ENCODE measurements around the gene IMPG1.

IMPG1 gene

GRCh38 chr6:76072562-76072961 is at the start of gene IMPG1:
Gene IMPG1, minus strand, starts transcription at chr6:76072662. Its CDS starts 174 bp downstream, at chr6:76072488.
- H3K9ac ChIP-seq (ENCODE audit: low read length): no peak within 1 kb of the TSS
- no peak within 1 kb of the TSS for H3K4me2 ChIP-seq (ENCODE audit: low read length)
- H3K27ac ChIP-seq (ENCODE audit: low read depth, low read length, poor library complexity, severe bottlenecking): no peak within 1 kb of the TSS
- no peak within 1 kb of the TSS for H3K4me3 ChIP-seq (ENCODE audit: low read depth, low read length, poor library complexity, severe bottlenecking)
- no peaks in the 10 kb centered on the region for H3K27me3 ChIP-seq (ENCODE audit: insufficient read depth, low read length)
- no peaks in the 10 kb centered on the region for H3K9me3 ChIP-seq (ENCODE audit: low read length)
- TF ChIP-seq CTCF (IDR thresholded peaks at IDR 0.05; ENCODE audit: low read length) (no peak), EZH2 (IDR thresholded peaks at IDR 0.05; ENCODE audit: borderline replicate concordance, low read length) (no peak)
- H3K79me2 ChIP-seq (ENCODE audit: insufficient read depth, low read length): no peaks in the 10 kb centered on the region
- H3K4me1 ChIP-seq (ENCODE audit: insufficient read depth, low read length, severe bottlenecking): no peaks in the 10 kb centered on the region
- no peaks in the 10 kb centered on the region for H3K9me2 ChIP-seq (ENCODE audit: low read depth, low read length)
- H3K36me3 ChIP-seq (ENCODE audit: insufficient read depth, low read length): no peaks in the 10 kb centered on the region
- no peaks in the 10 kb centered on the region for H4K20me1 ChIP-seq (ENCODE audit: insufficient read depth, low read length)
- no peak within 1 kb of the TSS for H2AFZ ChIP-seq (ENCODE audit: low read length)
- H3F3A ChIP-seq (ENCODE audit: insufficient read depth, low read length): no peaks in the 10 kb centered on the region

GRCh38 chr6:76120302-76120701 is 47.8 kb upstream of the IMPG1 start:
- H4K20me1 ChIP-seq (ENCODE audit: insufficient read depth, low read length): no peaks in the 10 kb centered on the region
- H3K9me2 ChIP-seq (ENCODE audit: low read depth, low read length): no peaks in the 10 kb centered on the region
- no peaks in the 10 kb centered on the region for H3K9me3 ChIP-seq (ENCODE audit: low read length)
- no peak overlapping the region for H3K9ac ChIP-seq (ENCODE audit: low read length)
- H3F3A ChIP-seq (ENCODE audit: insufficient read depth, low read length): no peaks in the 10 kb centered on the region
- no peak overlapping the region for H3K27ac ChIP-seq (ENCODE audit: low read depth, low read length, poor library complexity, severe bottlenecking)
- no peak overlapping the region for H2AFZ ChIP-seq (ENCODE audit: low read length)
- no peaks in the 10 kb centered on the region for H3K36me3 ChIP-seq (ENCODE audit: insufficient read depth, low read length)
- H3K4me2 ChIP-seq (ENCODE audit: low read length): no peak overlapping the region
- no peaks in the 10 kb centered on the region for H3K27me3 ChIP-seq (ENCODE audit: insufficient read depth, low read length)
- H3K4me3 ChIP-seq (ENCODE audit: low read depth, low read length, poor library complexity, severe bottlenecking): no peak overlapping the region
- TF ChIP-seq CTCF (IDR thresholded peaks at IDR 0.05; ENCODE audit: low read length): no peak
- TF ChIP-seq EZH2 (IDR thresholded peaks at IDR 0.05; ENCODE audit: borderline replicate concordance, low read length): no peak
- no peaks in the 10 kb centered on the region for H3K4me1 ChIP-seq (ENCODE audit: insufficient read depth, low read length, severe bottlenecking)
- H3K79me2 ChIP-seq (ENCODE audit: insufficient read depth, low read length): no peaks in the 10 kb centered on the region

GRCh38 chr6:76073281-76073680 is 819 bp upstream of the IMPG1 start:
- no peaks in the 10 kb centered on the region for H3K79me2 ChIP-seq (ENCODE audit: insufficient read depth, low read length)
- H3K36me3 ChIP-seq (ENCODE audit: insufficient read depth, low read length): no peaks in the 10 kb centered on the region
- no peak overlapping the region for H3K27ac ChIP-seq (ENCODE audit: low read depth, low read length, poor library complexity, severe bottlenecking)
- no peak for TF ChIP-seq CTCF (IDR thresholded peaks at IDR 0.05; ENCODE audit: low read length)
- no peak for TF ChIP-seq EZH2 (IDR thresholded peaks at IDR 0.05; ENCODE audit: borderline replicate concordance, low read length)
- no peak overlapping the region for H2AFZ ChIP-seq (ENCODE audit: low read length)
- H3F3A ChIP-seq (ENCODE audit: insufficient read depth, low read length): no peaks in the 10 kb centered on the region
- no peaks in the 10 kb centered on the region for H3K9me2 ChIP-seq (ENCODE audit: low read depth, low read length)
- no peak overlapping the region for H3K4me2 ChIP-seq (ENCODE audit: low read length)
- no peaks in the 10 kb centered on the region for H3K27me3 ChIP-seq (ENCODE audit: insufficient read depth, low read length)
- H3K4me3 ChIP-seq (ENCODE audit: low read depth, low read length, poor library complexity, severe bottlenecking): no peak overlapping the region
- H4K20me1 ChIP-seq (ENCODE audit: insufficient read depth, low read length): no peaks in the 10 kb centered on the region
- H3K9ac ChIP-seq (ENCODE audit: low read length): no peak overlapping the region
- H3K4me1 ChIP-seq (ENCODE audit: insufficient read depth, low read length, severe bottlenecking): no peaks in the 10 kb centered on the region
- H3K9me3 ChIP-seq (ENCODE audit: low read length): no peaks in the 10 kb centered on the region

Data from OCI-LY1 (cell line).